Neural progenitor cell (in vitro differentiated cells): ENCODE results near the gene MPPED1. TPM values are rescaled to one million over a fixed set of nuclear protein-coding genes. Genes with fewer than 3 reads are reported as not detected.

Experiments
- DNase-seq: peaks from one replicate; pipeline ENCODE4 v3.0.0-alpha.2; 2016; ENCODE audit warnings: low spot score
- H2AFZ ChIP-seq: fragments of 200-600 bp; sonication (generic); replicated peaks from 2 replicates; pipeline ENCODE4 v1.6.1; 2016; ENCODE audit warnings: antibody characterized with exemption
- H3F3A ChIP-seq: fragments of 200-600 bp; sonication (generic); 2 replicates; pipeline ENCODE4 v1.6.1; 2016; ENCODE audit warnings: antibody characterized with exemption, low read depth
- H3K27ac ChIP-seq: fragments of 200-600 bp; sonication (generic); 2 replicates; pipeline ENCODE4 v1.5.1; 2016; ENCODE audit warnings: mild to moderate bottlenecking
- H3K27me3 ChIP-seq: fragments of 200-600 bp; sonication (generic); 2 replicates; pipeline ENCODE4 v1.6.1; 2016; ENCODE audit warnings: mild to moderate bottlenecking, moderate library complexity
- H3K36me3 ChIP-seq: fragments of 200-600 bp; sonication (generic); 2 replicates; pipeline ENCODE4 v1.5.1; 2016
- H3K4me1 ChIP-seq: fragments of 200-600 bp; sonication (generic); 2 replicates; pipeline ENCODE4 v1.6.1; 2016; ENCODE audit warnings: mixed run types
- H3K4me2 ChIP-seq: fragments of 200-600 bp; sonication (generic); 2 replicates; pipeline ENCODE4 v1.6.1; 2016
- H3K4me3 ChIP-seq: fragments of 200-600 bp; sonication (generic); 2 replicates; pipeline ENCODE4 v1.5.1; 2016
- H3K79me2 ChIP-seq: fragments of 200-600 bp; sonication (generic); 2 replicates; pipeline ENCODE4 v1.6.1; 2016; ENCODE audit warnings: low read depth
- H3K9ac ChIP-seq: fragments of 200-600 bp; sonication (generic); 2 replicates; pipeline ENCODE4 v1.6.1; 2016
- H3K9me3 ChIP-seq: fragments of 200-600 bp; sonication (generic); 2 replicates; pipeline ENCODE4 v1.5.1; 2016; ENCODE audit warnings: low read depth
- H4K20me1 ChIP-seq: fragments of 200-600 bp; sonication (generic); 2 replicates; pipeline ENCODE4 v1.6.1; 2016; ENCODE audit warnings: low read depth
- H3K27ac Mint-ChIP-seq: 3 replicates; pipeline ENCODE4 v1.8.0; 2021; ENCODE audit warnings: mixed read lengths
- H3K27me3 Mint-ChIP-seq: 2 replicates; pipeline ENCODE4 v1.8.0; 2022; ENCODE audit warnings: low read depth, mild to moderate bottlenecking, inconsistent platforms, moderate library complexity, mixed read lengths; ENCODE audit not compliant: insufficient read depth
- H3K36me3 Mint-ChIP-seq: 3 replicates; pipeline ENCODE4 v1.8.0; 2021; ENCODE audit warnings: mixed read lengths
- H3K4me1 Mint-ChIP-seq: 3 replicates; pipeline ENCODE4 v1.8.0; 2021; ENCODE audit warnings: mixed read lengths
- H3K4me3 Mint-ChIP-seq: 3 replicates; pipeline ENCODE4 v1.8.0; 2021; ENCODE audit warnings: mild to moderate bottlenecking, moderate library complexity, mixed read lengths
- H3K9me3 Mint-ChIP-seq: 3 replicates; pipeline ENCODE4 v1.8.0; 2020; ENCODE audit warnings: mixed read lengths
- CTCF ChIP-seq: fragments of 200-600 bp; sonication (generic); IDR thresholded peaks from 2 replicates; pipeline ENCODE4 v1.5.1; 2017; ENCODE audit warnings: antibody characterized with exemption, mild to moderate bottlenecking
- EZH2 ChIP-seq: fragments of 200-600 bp; sonication (generic); IDR thresholded peaks from 2 replicates; pipeline ENCODE4 v1.6.1; 2017; ENCODE audit warnings: antibody characterized with exemption, mild to moderate bottlenecking, moderate library complexity
- EZH2phosphoT487 ChIP-seq: fragments of 200-600 bp; sonication (generic); IDR thresholded peaks from 2 replicates; pipeline ENCODE4 v1.6.1; 2017; ENCODE audit warnings: antibody characterized with exemption
- total RNA-seq: library from RNA; depleted of rRNA; stranded (reverse); fragments of >200 nt; gene quantifications from 2 replicates; pipeline ENCODE4 v1.2.3, GENCODE V29; 2015; ENCODE audit warnings: low replicate concordance

MPPED1 gene
- total RNA-seq, 1 donor from 2014 or later, result 2.0 TPM

GRCh38 chr22:43399338-43399979, 12.4 kb upstream of the MPPED1 start:
- Mint-ChIP-seq H3K36me3 (no peaks in the 10 kb centered on the region), H3K27me3 (peaks cover 12% of the 10 kb centered on the region), H3K4me1 (no peaks in the 10 kb centered on the region), H3K27ac (peak overlapping the region; percentile 38), H3K9me3 (peaks cover 3% of the 10 kb centered on the region), H3K4me3 (no peak overlapping the region)
- Histone ChIP-seq H3K27ac (no peak overlapping the region), H3K36me3 (no peaks in the 10 kb centered on the region), H3K9me3 (no peaks in the 10 kb centered on the region), H3K79me2 (no peaks in the 10 kb centered on the region), H2AFZ (no peak overlapping the region), H3F3A (no peaks in the 10 kb centered on the region), H3K9ac (no peak overlapping the region), H4K20me1 (no peaks in the 10 kb centered on the region), H3K4me1 (no peaks in the 10 kb centered on the region), H3K4me3 (no peak overlapping the region), H3K4me2 (no peak overlapping the region), H3K27me3 (no peaks in the 10 kb centered on the region)
- TF ChIP-seq EZH2phosphoT487 (no peak), EZH2 (no peak), CTCF (no peak)
- DNase-seq, result no peak

GRCh38 chr22:43399980-43400358, 11.8 kb upstream of the MPPED1 start:
- Histone ChIP-seq H3F3A (no peaks in the 10 kb centered on the region), H3K9ac (no peak overlapping the region), H3K27me3 (no peaks in the 10 kb centered on the region), H3K4me1 (no peaks in the 10 kb centered on the region), H4K20me1 (no peaks in the 10 kb centered on the region), H3K4me2 (no peak overlapping the region), H3K9me3 (no peaks in the 10 kb centered on the region), H3K36me3 (no peaks in the 10 kb centered on the region), H3K4me3 (no peak overlapping the region), H3K79me2 (no peaks in the 10 kb centered on the region), H3K27ac (no peak overlapping the region), H2AFZ (no peak overlapping the region)
- no peak for DNase-seq
- H3K27me3 Mint-ChIP-seq, result peaks cover 12% of the 10 kb centered on the region
- H3K36me3 Mint-ChIP-seq, result no peaks in the 10 kb centered on the region
- no peak overlapping the region for H3K27ac Mint-ChIP-seq
- H3K4me3 Mint-ChIP-seq, result no peak overlapping the region
- H3K9me3 Mint-ChIP-seq, result peaks cover 3% of the 10 kb centered on the region
- no peak for TF ChIP-seq CTCF
- TF ChIP-seq EZH2, result no peak
- no peak for TF ChIP-seq EZH2phosphoT487
- H3K4me1 Mint-ChIP-seq, result no peaks in the 10 kb centered on the region

- TF ChIP-seq CTCF, result no peak
- H3K36me3 Mint-ChIP-seq, result no peaks in the 10 kb centered on the region
Measured at GRCh38 chr22:43400449-43400848, 11.4 kb upstream of the MPPED1 start.

More at GRCh38 chr22:43400449-43400848, 11.4 kb upstream of the MPPED1 start:
- no peaks in the 10 kb centered on the region for H3F3A ChIP-seq
- H3K27me3 ChIP-seq, result no peaks in the 10 kb centered on the region
- no peak overlapping the region for H3K4me3 ChIP-seq
- H3K27ac ChIP-seq, result no peak overlapping the region
- H3K79me2 ChIP-seq, result no peaks in the 10 kb centered on the region
- no peaks in the 10 kb centered on the region for H3K9me3 ChIP-seq
- H3K4me1 ChIP-seq, result no peaks in the 10 kb centered on the region
- no peaks in the 10 kb centered on the region for H3K36me3 ChIP-seq
- H3K27me3 Mint-ChIP-seq, result peaks cover 12% of the 10 kb centered on the region
- no peak overlapping the region for H3K4me2 ChIP-seq
- no peak overlapping the region for H3K4me3 Mint-ChIP-seq
- H3K9me3 Mint-ChIP-seq, result peaks cover 3% of the 10 kb centered on the region
- no peak for DNase-seq
- H2AFZ ChIP-seq, result no peak overlapping the region
- no peaks in the 10 kb centered on the region for H4K20me1 ChIP-seq
- H3K27ac Mint-ChIP-seq, result no peak overlapping the region
- no peak overlapping the region for H3K9ac ChIP-seq
- no peaks in the 10 kb centered on the region for H3K4me1 Mint-ChIP-seq
